ENCODE results near the gene ACKR4.

The ACKR4 gene

DNA sequence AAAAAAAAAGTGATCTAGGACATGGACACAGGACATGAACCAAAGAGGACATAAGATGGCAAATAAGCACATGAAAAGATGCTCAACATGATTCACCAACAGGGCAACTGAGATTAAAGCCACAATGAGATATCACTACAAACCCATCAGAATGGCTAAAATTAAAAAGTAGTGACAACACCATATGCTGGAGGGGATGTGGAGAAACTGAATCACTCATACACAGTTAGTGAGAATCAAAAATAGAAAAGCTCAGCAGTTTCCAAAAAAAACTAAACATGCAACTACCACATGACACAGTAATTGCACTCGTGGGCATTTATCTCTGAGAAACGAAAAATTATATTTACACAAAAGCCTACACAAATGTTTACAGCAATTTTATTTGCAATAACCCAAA, 27.9 kb upstream of the ACKR4 start:
- DNase-seq (ENCODE audit: low read depth) = no peak
- TF ChIP-seq, protein P1, sequence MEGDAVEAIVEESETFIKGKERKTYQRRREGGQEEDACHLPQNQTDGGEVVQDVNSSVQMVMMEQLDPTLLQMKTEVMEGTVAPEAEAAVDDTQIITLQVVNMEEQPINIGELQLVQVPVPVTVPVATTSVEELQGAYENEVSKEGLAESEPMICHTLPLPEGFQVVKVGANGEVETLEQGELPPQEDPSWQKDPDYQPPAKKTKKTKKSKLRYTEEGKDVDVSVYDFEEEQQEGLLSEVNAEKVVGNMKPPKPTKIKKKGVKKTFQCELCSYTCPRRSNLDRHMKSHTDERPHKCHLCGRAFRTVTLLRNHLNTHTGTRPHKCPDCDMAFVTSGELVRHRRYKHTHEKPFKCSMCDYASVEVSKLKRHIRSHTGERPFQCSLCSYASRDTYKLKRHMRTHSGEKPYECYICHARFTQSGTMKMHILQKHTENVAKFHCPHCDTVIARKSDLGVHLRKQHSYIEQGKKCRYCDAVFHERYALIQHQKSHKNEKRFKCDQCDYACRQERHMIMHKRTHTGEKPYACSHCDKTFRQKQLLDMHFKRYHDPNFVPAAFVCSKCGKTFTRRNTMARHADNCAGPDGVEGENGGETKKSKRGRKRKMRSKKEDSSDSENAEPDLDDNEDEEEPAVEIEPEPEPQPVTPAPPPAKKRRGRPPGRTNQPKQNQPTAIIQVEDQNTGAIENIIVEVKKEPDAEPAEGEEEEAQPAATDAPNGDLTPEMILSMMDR (IDR thresholded peaks at IDR 0.05; ENCODE audit: control insufficient read depth, insufficient read depth, low read depth, low read length, missing control alignments) = no peak
- H3K4me3 ChIP-seq (ENCODE audit: control insufficient read depth, low read depth, low read length) = no peak overlapping the region

DNA sequence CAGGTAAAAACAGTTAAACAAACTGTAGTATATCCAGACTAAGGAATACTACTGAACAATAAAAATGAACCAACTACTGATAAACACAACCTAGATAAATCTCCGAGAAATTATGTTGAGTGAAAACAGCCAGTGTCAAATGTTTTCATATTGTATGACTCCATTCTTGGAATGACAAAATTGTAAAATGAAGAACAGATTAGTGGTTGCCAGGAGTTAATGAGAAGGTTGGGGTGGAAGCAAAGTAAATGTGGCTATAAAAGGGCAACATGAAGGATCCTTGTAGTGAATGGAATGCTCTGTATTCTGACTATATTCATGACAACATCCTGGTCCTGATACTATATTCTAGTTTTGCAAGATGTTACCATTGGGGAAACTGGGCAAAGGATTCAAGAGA, 27.5 kb upstream of the ACKR4 start:
- DNase-seq (ENCODE audit: low read depth) = no peak
- H3K4me3 ChIP-seq (ENCODE audit: control insufficient read depth, low read depth, low read length) = no peak overlapping the region
- TF ChIP-seq, protein P1 (IDR thresholded peaks at IDR 0.05; ENCODE audit: control insufficient read depth, insufficient read depth, low read depth, low read length, missing control alignments) = no peak

DNA sequence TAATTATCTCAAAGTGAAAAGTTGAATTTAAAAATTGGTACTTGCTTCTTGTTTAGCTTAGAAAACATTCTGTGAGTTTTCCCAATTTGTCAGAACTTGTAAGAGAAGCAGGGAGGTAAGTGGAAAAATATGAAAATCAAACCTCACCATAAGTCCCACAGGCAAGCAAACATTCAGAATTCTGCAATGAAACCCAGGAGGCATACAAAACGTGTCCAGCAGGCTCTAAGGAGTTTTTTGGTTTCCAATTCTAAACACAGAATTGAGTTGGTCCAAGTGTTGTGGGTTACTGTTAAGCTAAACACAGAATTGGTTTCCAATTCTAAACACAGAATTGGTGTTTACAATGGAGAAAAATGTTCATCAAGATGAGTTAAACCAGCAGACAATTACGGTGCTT, 27.1 kb upstream of the ACKR4 start:
- H3K4me3 ChIP-seq (ENCODE audit: control insufficient read depth, low read depth, low read length) = no peak overlapping the region
- DNase-seq (ENCODE audit: low read depth) = no peak
- TF ChIP-seq, protein P1 (IDR thresholded peaks at IDR 0.05; ENCODE audit: control insufficient read depth, insufficient read depth, low read depth, low read length, missing control alignments) = no peak

DNA sequence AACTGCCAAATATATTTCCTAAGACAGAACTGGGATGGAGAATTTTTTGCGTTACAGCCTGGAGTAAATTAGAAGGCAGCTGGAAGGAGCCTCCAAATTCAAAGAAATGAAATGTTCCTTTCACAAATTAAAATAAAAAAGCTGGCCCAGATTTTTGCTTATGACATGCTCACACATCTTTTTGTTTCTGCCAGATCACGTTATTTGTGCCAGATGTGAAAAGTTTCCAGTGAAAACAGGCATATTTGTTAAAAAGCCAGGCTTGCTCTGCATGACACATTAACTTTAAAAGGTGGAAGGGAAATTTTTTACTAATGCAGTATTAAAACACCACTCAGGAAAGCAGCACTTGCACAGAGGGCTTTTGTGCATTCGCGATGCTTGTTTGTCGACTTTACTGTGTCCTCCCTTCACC, 23.3 kb upstream of the ACKR4 start:
- TF ChIP-seq, protein P1 (IDR thresholded peaks at IDR 0.05; ENCODE audit: control insufficient read depth, insufficient read depth, low read depth, low read length, missing control alignments) = no peak
- DNase-seq (ENCODE audit: low read depth) = no peak

DNA sequence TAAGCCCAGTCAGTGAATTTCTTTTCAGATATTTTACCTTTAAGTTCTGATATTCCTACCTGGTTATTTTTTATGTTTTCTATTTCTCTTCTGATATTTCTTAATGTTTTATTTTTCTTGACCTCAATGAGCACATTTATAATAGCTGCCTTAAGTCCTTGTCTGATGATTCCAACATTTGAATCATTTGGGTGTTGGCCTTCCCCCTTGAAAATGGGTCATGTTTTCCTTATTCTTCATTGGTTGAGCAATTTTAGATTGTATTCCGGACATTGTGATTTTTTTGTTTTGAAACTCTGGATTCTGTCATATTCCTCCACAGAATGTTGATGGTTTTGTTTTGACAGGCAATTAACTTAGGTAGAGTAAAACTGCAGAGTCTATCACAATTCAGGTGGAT, 9.7 kb upstream of the ACKR4 start:
- TF ChIP-seq, protein P1 (IDR thresholded peaks at IDR 0.05; ENCODE audit: control insufficient read depth, insufficient read depth, low read depth, low read length, missing control alignments) = no peak
- no peak for DNase-seq (ENCODE audit: low read depth)
- no peak overlapping the region for H3K4me3 ChIP-seq (ENCODE audit: control insufficient read depth, low read depth, low read length)

More for the DNA sequence above, 23.3 kb upstream of the ACKR4 start:
- H3K4me3 ChIP-seq (ENCODE audit: control insufficient read depth, low read depth, low read length) = no peak overlapping the region

DNA sequence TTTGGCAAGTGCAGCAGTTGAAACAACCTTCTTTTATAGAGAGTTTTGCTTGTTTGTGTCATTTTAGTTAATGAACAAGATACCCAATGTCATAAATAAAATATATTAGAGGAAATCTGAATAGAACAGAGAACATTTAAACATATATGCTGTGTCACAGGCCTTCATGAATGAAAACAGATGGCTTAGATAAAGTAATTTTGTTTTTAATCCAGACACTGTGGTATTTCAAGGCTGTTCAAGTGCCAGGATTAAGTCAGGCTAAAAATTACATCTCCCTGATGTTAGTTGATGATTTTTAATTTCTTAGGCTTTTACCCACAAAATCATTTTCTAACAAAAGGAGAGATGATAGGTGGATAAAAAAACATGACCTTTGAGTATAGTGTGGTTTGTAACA, 4.9 kb upstream of the ACKR4 start:
- H3K4me3 ChIP-seq (ENCODE audit: control insufficient read depth, low read depth, low read length) = no peak overlapping the region
- no peak for DNase-seq (ENCODE audit: low read depth)
- TF ChIP-seq, protein P1 (IDR thresholded peaks at IDR 0.05; ENCODE audit: control insufficient read depth, insufficient read depth, low read depth, low read length, missing control alignments) = no peak
